ENCODE measurements around the gene LCN6.

DNA sequence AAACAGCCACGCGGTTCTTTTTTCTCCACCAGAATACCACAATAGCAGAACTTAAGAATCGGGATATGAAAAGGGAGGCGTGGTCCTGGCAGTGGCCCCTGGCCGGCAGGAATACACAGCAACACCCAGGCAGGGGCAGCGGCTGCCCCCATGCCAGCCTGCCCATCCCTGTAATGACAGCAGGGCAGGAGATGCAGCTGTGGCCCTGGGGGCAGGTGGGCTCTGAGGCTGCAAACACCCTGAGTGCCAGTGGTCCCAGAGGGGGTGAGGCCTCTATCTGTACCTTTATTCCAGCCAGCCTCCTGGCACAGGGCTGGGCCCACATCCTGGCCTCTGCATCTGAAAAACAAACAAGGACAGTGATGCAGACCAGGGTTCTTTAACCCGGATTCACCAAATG, 23.6 kb downstream of the LCN6 start:
- TF ChIP-seq, protein P1, sequence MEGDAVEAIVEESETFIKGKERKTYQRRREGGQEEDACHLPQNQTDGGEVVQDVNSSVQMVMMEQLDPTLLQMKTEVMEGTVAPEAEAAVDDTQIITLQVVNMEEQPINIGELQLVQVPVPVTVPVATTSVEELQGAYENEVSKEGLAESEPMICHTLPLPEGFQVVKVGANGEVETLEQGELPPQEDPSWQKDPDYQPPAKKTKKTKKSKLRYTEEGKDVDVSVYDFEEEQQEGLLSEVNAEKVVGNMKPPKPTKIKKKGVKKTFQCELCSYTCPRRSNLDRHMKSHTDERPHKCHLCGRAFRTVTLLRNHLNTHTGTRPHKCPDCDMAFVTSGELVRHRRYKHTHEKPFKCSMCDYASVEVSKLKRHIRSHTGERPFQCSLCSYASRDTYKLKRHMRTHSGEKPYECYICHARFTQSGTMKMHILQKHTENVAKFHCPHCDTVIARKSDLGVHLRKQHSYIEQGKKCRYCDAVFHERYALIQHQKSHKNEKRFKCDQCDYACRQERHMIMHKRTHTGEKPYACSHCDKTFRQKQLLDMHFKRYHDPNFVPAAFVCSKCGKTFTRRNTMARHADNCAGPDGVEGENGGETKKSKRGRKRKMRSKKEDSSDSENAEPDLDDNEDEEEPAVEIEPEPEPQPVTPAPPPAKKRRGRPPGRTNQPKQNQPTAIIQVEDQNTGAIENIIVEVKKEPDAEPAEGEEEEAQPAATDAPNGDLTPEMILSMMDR (IDR thresholded peaks at IDR 0.05) = no peak
- no peak for TF ChIP-seq POLR2A (IDR thresholded peaks at IDR 0.05)
